Glomerular endothelial cell (primary cell): ENCODE results near the gene UQCRFS1. TPM values are rescaled to one million over a fixed set of nuclear protein-coding genes. Genes with fewer than 3 reads are reported as not detected.

Source experiments
- DNase-seq: peaks from one replicate; pipeline ENCODE4 v3.0.0-alpha.2; 2011; ENCODE audit warnings: low read depth, low spot score; ENCODE audit errors: extremely low read depth
- total RNA-seq: library from RNA; depleted of rRNA; stranded (reverse); fragments of >200 nt; gene quantifications from 2 replicates; pipeline ENCODE4 v1.2.3, GENCODE V29; 2015

Gene UQCRFS1
- total RNA-seq, 1 donor from 2014 or later, result 25.6 TPM

- DNase-seq, result no peak
These were observed 42.4 kb downstream of the UQCRFS1 start for GRCh38 chr19:29170554-29170953.

DNA sequence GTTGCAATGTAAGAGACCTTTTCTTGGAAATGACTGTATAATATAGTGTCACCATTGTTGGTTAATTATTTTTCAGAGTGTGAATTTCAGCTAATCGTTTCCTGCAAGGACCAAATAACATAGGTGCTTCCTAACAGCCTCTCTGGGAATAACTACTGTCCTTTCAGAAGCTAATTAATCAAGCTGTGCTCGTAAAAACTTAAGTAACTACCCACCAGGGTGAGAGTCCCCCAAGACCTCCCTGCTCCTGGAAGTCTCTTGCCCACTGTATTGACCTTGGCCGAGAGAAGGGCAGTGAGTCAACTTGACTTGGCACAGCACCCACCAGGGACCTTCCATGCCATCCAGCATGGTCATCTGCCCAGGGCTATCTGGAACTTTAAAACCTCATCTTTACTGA lies 50.3 kb downstream of the UQCRFS1 start:
- DNase-seq, result no peak

DNA sequence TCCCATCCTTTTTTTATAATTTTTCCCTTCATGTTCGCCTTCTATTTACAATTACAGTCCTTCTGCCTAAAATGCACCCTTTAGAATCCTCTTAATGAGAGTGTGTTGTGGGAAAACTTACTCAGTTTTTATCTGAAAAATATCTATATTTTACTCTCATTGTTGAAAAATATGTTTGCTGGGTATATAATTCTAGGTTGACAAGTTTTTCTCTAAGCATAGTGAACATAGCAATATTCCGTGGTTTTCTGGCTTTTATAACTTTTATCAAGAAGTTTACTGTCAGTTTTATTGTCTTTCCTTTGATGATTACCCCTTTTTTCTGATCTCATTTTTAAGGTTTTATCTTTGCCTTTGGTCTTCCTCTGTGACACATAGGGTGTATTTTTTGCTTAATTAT lies 57.3 kb downstream of the UQCRFS1 start:
- no peak for DNase-seq
